Measurements from ENCODE around the gene OTOF. TPM values are rescaled to one million over a fixed set of nuclear protein-coding genes. Genes with fewer than 3 reads are reported as not detected.
A peak's percentile ranks its signal among the peaks of the same experiment; 100 is the strongest.

OTOF gene
- total and polyA plus RNA-seq, 2 experiments from 2014 or later = 0.38 to 0.43 TPM

DNA sequence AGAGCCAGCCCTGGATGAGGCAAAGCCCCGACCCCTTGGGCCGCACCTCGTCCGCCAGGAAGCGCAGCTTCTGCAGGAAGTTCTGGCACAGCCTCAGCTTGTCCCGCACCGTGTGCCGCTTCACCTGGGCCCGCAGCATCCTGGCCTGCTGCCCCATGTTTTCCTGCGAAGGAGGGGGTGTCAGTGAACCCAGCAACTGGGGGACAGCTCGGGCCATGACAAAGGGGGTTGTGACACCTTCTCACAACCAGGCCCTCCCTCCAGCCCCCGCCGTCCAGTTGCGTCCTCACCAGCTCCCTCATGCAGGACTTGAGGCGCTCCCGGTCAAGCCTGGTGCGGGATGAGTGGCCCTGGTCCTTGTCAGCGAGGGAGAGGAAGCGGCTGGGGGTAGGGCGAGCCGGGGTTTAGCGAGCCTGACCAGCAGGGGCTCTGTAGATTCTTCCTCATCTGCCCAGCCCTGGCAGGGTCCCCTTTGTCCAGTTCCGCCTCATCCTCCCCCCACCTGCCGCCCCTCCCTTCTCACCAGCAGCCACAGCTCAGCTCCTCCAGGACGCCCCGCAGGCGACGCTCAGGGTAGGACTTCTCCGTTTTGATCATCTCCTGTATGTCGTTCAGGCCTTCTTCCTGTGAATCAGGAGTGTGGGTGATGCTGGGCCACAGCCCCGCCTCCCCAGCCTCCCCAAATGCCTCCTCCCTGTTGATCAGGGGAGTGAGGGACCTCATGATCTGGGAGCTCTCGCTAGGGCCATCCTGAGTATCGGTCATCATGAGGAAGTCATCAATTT is 606 bp downstream of the OTOF start:
- peak overlapping the region; percentile 51 for H2AFZ ChIP-seq
- H3K4me3 ChIP-seq = peak overlapping the region; percentile 24; the same call in 1 of the 2 replicates
- no peaks in the 10 kb centered on the region for H4K20me1 ChIP-seq (ENCODE audit: insufficient read depth)
- H3K4me1 ChIP-seq (ENCODE audit: insufficient read depth) = peaks cover 4% of the 10 kb centered on the region; the same call in 1 of the 2 replicates
- H3K9me3 ChIP-seq (ENCODE audit: low read depth) = no peaks in the 10 kb centered on the region
- H3K79me2 ChIP-seq (ENCODE audit: insufficient read depth) = no peaks in the 10 kb centered on the region
- H3K27ac ChIP-seq = 0 out of 2 replicates have a peak overlapping the region, but pooled peaks have one; percentile 24
- no peaks in the 10 kb centered on the region for H3F3A ChIP-seq (ENCODE audit: insufficient read depth)
- no peaks in the 10 kb centered on the region for H3K27me3 ChIP-seq (replicated peaks; ENCODE audit: insufficient read depth)
- H3K4me2 ChIP-seq (ENCODE audit: unreplicated experiment) = peak overlapping the region; percentile 46
- H3K9ac ChIP-seq = 0 out of 2 replicates have a peak overlapping the region, but pooled peaks have one; percentile 23
- DNase-seq = peak; percentile 17
- in situ Hi-C loops (cut with MboI) = no loop called here
- no peak for TF ChIP-seq EZH2phosphoT487 (IDR thresholded peaks at IDR 0.05; ENCODE audit: insufficient read depth, low read depth)
- TF ChIP-seq EZH2 (IDR thresholded peaks at IDR 0.05; ENCODE audit: insufficient read depth, poor library complexity, severe bottlenecking) = no peak
- no peaks in the 10 kb centered on the region for H3K36me3 ChIP-seq (ENCODE audit: low read depth)
- 51 to 55% methylated on average over 25 to 31 of the region's 33 CpGs for WGBS, 2 experiments (ENCODE audit: low coverage in 1 of 2, low lambda C conversion rate in 2 of 2, missing lambda C conversion rate in 2 of 2)
- no peaks in the 10 kb centered on the region for H3K9me2 ChIP-seq (ENCODE audit: insufficient read depth)

DNA sequence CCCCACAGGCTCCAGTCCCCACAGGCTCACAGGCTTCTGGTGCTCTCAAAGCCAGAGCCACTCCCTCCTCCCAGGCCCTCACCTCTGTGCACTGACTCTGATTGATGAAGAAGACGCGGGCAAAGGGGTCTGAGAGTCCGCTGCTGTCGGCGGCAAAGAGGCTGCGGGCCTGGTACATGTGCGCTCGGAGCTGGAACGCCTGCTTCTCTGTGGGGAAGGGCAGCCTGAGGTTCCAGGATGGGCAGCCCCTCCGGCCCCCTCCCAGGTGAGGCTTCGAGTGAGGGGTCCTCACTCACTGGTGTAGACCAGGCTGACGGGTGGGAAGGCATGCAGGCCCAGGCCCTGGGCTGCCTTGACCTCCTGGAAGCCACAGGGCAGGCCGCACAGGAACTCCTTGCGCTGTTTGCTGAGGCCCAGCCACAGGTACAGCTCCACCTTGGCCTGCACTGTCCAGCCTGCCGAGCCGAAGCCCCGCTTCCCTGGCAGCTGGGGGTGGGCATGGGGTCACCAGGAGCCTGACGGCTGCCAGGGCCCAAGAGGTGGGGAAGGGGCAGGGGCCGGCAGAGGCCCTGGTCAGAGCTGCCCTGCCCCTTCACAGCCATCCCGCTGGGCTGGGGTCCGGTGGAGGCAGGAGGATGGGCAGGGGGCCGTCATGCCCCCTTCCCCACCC is 2.0 kb downstream of the OTOF start:
- H3K27ac ChIP-seq = no peak overlapping the region
- DNase-seq = no peak
- no peaks in the 10 kb centered on the region for H4K20me1 ChIP-seq (ENCODE audit: insufficient read depth)
- H2AFZ ChIP-seq = no peak overlapping the region
- H3K9me3 ChIP-seq (ENCODE audit: low read depth) = no peaks in the 10 kb centered on the region
- peaks cover 4% of the 10 kb centered on the region; the same call in 1 of the 2 replicates for H3K4me1 ChIP-seq (ENCODE audit: insufficient read depth)
- TF ChIP-seq EZH2 (IDR thresholded peaks at IDR 0.05; ENCODE audit: insufficient read depth, poor library complexity, severe bottlenecking) (no peak), EZH2phosphoT487 (IDR thresholded peaks at IDR 0.05; ENCODE audit: insufficient read depth, low read depth) (no peak)
- in situ Hi-C loops (cut with MboI) = no loop called here
- no peaks in the 10 kb centered on the region for H3K9me2 ChIP-seq (ENCODE audit: insufficient read depth)
- H3K4me3 ChIP-seq = no peak overlapping the region
- no peaks in the 10 kb centered on the region for H3K79me2 ChIP-seq (ENCODE audit: insufficient read depth)
- 60 to 69% methylated on average over 15 to 21 of the region's 22 CpGs for WGBS, 2 experiments (ENCODE audit: low coverage in 1 of 2, low lambda C conversion rate in 2 of 2, missing lambda C conversion rate in 2 of 2)
- H3K36me3 ChIP-seq (ENCODE audit: low read depth) = no peaks in the 10 kb centered on the region
- no peaks in the 10 kb centered on the region for H3F3A ChIP-seq (ENCODE audit: insufficient read depth)
- no peak overlapping the region for H3K4me2 ChIP-seq (ENCODE audit: unreplicated experiment)
- H3K27me3 ChIP-seq (replicated peaks; ENCODE audit: insufficient read depth) = no peaks in the 10 kb centered on the region
- H3K9ac ChIP-seq = no peak overlapping the region

DNA sequence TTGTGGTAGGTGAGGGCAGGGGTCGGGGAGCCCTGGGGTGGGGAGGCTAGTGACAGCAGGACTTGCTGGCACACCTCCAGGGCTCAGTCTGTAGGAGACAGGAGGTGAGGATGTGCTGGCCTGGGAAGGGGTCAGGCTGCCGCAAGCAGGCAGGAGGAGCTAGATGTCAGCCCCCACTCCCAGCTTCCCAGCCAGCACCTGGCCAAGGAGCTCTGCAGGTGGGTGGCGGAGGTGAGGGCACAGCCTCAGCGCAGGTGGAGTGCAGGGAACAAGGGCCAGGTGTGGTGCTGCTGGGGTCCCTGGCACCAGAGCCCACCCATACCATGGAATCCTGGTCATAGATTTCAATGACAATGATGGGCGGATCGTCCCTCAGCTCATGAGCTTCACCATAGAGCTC is 2.9 kb downstream of the OTOF start:
- Histone ChIP-seq H3K4me3 (no peak overlapping the region), H2AFZ (no peak overlapping the region), H4K20me1 (ENCODE audit: insufficient read depth) (no peaks in the 10 kb centered on the region), H3K9me2 (ENCODE audit: insufficient read depth) (no peaks in the 10 kb centered on the region), H3K4me1 (ENCODE audit: insufficient read depth) (peaks cover 4% of the 10 kb centered on the region; the same call in 1 of the 2 replicates), H3K9ac (no peak overlapping the region), H3K4me2 (ENCODE audit: unreplicated experiment) (no peak overlapping the region), H3K27ac (no peak overlapping the region), H3K36me3 (ENCODE audit: low read depth) (no peaks in the 10 kb centered on the region), H3K9me3 (ENCODE audit: low read depth) (no peaks in the 10 kb centered on the region), H3K79me2 (ENCODE audit: insufficient read depth) (no peaks in the 10 kb centered on the region), H3K27me3 (replicated peaks; ENCODE audit: insufficient read depth) (no peaks in the 10 kb centered on the region), H3F3A (ENCODE audit: insufficient read depth) (no peaks in the 10 kb centered on the region)
- DNase-seq = no peak
- TF ChIP-seq EZH2 (IDR thresholded peaks at IDR 0.05; ENCODE audit: insufficient read depth, poor library complexity, severe bottlenecking) = no peak
- no peak for TF ChIP-seq EZH2phosphoT487 (IDR thresholded peaks at IDR 0.05; ENCODE audit: insufficient read depth, low read depth)
- in situ Hi-C loops (cut with MboI) = no loop called here
- 83 to 85% methylated on average over 6 of the region's 6 CpGs for WGBS, 2 experiments (ENCODE audit: low coverage in 1 of 2, low lambda C conversion rate in 2 of 2, missing lambda C conversion rate in 2 of 2)

DNA sequence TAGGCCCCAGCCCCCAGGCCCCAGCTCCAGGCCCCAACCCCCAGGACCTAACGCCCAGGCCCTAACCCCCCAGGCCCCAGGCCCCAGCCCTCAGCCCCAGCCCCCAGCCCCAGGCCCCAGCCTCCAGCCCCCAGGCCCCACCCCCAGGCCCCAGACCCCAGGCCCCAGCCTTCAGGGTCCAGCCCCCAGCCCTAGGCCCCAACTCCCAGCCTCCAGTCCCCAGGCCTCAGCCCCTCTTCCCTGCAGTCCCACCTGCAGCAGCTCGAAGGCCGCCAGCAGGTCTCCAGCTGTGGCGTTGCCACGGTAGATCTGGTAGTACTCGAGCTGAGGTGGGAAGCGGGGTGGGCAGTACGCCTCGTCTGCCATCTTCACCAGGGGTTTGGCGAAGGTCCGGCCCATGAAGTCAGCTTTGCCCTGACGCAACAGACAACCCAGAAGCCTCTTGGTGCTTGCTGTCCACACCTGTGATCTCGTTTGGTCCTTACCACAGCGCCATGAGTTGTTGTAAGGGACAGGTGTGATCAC is 3.6 kb downstream of the OTOF start:
- Histone ChIP-seq H3K79me2 (ENCODE audit: insufficient read depth) (no peaks in the 10 kb centered on the region), H3K9me3 (ENCODE audit: low read depth) (no peaks in the 10 kb centered on the region), H3K27me3 (replicated peaks; ENCODE audit: insufficient read depth) (no peaks in the 10 kb centered on the region), H3K4me2 (ENCODE audit: unreplicated experiment) (no peak overlapping the region), H3K36me3 (ENCODE audit: low read depth) (no peaks in the 10 kb centered on the region), H3K9ac (no peak overlapping the region), H3K9me2 (ENCODE audit: insufficient read depth) (no peaks in the 10 kb centered on the region), H2AFZ (no peak overlapping the region), H4K20me1 (ENCODE audit: insufficient read depth) (no peaks in the 10 kb centered on the region), H3F3A (ENCODE audit: insufficient read depth) (no peaks in the 10 kb centered on the region), H3K4me3 (no peak overlapping the region), H3K27ac (no peak overlapping the region), H3K4me1 (ENCODE audit: insufficient read depth) (peaks cover 4% of the 10 kb centered on the region; the same call in 1 of the 2 replicates)
- 82 to 87% methylated on average over 13 to 14 of the region's 14 CpGs for WGBS, 2 experiments (ENCODE audit: low coverage in 1 of 2, low lambda C conversion rate in 2 of 2, missing lambda C conversion rate in 2 of 2)
- in situ Hi-C loops (cut with MboI) = no loop called here
- TF ChIP-seq EZH2phosphoT487 (IDR thresholded peaks at IDR 0.05; ENCODE audit: insufficient read depth, low read depth) (no peak), EZH2 (IDR thresholded peaks at IDR 0.05; ENCODE audit: insufficient read depth, poor library complexity, severe bottlenecking) (no peak)
- DNase-seq = no peak
